Measurements from ENCODE around the gene SLC6A11. TPM values are rescaled to one million over a fixed set of nuclear protein-coding genes. Genes with fewer than 3 reads are reported as not detected.
A peak's percentile ranks its signal among the peaks of the same experiment; 100 is the strongest.

SLC6A11 gene
- total and polyA plus RNA-seq, 7 donors: 0.06 TPM; not detected in 6

GRCh38 chr3:10978956-10979355, 162.9 kb downstream of the SLC6A11 start:
- TF ChIP-seq CTCF (IDR thresholded peaks at IDR 0.05): no peak
- no peak for ATAC-seq
- Histone ChIP-seq H3K27ac (no peak overlapping the region), H3K4me1 (peaks cover 10% of the 10 kb centered on the region), H3K4me3 (no peak overlapping the region), H3K9me3 (no peaks in the 10 kb centered on the region), H3K27me3 (ENCODE audit: insufficient read depth in 3 of 3, low read length in 2 of 3) (no peaks in the 10 kb centered on the region), H3K36me3 (ENCODE audit: insufficient read depth in 1 of 2, low read depth in 1 of 2) (no peaks in the 10 kb centered on the region)
- no peak for DNase-seq
- intact Hi-C loops (cut with DNase I): no loop called here
- WGBS, 3 donors: 94 to 99% (median 97%) methylated on average over 7 of the region's 7 CpGs

DNA sequence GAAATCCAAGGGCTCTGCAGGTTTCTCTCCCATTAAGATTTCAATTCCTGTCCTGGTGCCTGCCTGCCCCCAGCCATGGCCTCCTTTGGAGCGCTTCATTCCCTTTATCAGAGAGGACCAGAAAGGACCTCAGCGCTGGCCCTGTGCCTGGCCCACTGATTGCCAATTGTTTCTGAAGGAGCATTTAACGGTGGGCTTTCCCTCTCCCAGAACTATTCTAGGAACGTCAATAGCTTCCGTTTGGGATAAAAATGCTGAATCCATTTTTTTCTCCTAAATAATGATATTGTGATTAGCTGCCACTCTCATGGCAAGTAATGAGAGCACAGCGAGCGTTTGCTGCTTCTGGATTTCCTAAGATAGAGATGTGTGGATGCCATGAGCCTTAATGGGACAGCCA, 164.3 kb downstream of the SLC6A11 start:
- intact Hi-C loops (cut with DNase I): no loop called here
- no peak overlapping the region for H3K4me3 ChIP-seq
- no peaks in the 10 kb centered on the region for H3K27me3 ChIP-seq (ENCODE audit: insufficient read depth in 3 of 3, low read length in 2 of 3)
- no peaks in the 10 kb centered on the region for H3K36me3 ChIP-seq (ENCODE audit: insufficient read depth in 1 of 2, low read depth in 1 of 2)
- ATAC-seq (no peak), DNase-seq (no peak)
- H3K4me1 ChIP-seq: peaks cover 10% of the 10 kb centered on the region
- no peak overlapping the region for H3K27ac ChIP-seq
- WGBS, 3 donors: 74 to 78% (median 78%) methylated on average over 7 of the region's 7 CpGs
- H3K9me3 ChIP-seq: no peaks in the 10 kb centered on the region
- no peak for TF ChIP-seq CTCF (IDR thresholded peaks at IDR 0.05)

- Histone ChIP-seq H3K9me3 (no peaks in the 10 kb centered on the region), H3K4me1 (peaks cover 10% of the 10 kb centered on the region), H3K4me3 (no peak overlapping the region), H3K27me3 (ENCODE audit: insufficient read depth in 3 of 3, low read length in 2 of 3) (no peaks in the 10 kb centered on the region), H3K27ac (no peak overlapping the region), H3K36me3 (ENCODE audit: insufficient read depth in 1 of 2, low read depth in 1 of 2) (no peaks in the 10 kb centered on the region)
- intact Hi-C loops (cut with DNase I): no loop called here
- no peak for TF ChIP-seq CTCF (IDR thresholded peaks at IDR 0.05)
- DNase-seq (no peak), ATAC-seq (no peak)
- WGBS, 3 donors: 86 to 98% (median 90%) methylated on average over 3 of the region's 3 CpGs
These were observed 165.0 kb downstream of the SLC6A11 start for GRCh38 chr3:10981031-10981430.

GRCh38 chr3:10981961-10982360, 165.9 kb downstream of the SLC6A11 start:
- peak in 1 of 4 donors; percentile 51 for ATAC-seq

More at GRCh38 chr3:10981961-10982360, 165.9 kb downstream of the SLC6A11 start:
- H3K4me1 ChIP-seq: peaks cover 10% of the 10 kb centered on the region
- intact Hi-C loops (cut with DNase I): loop anchor here in 1 of 2 donors (2.0 kb wide), 1 partner anchor 27 kb away; no protein-coding TSS in a partner anchor
- H3K36me3 ChIP-seq (ENCODE audit: insufficient read depth in 1 of 2, low read depth in 1 of 2): no peaks in the 10 kb centered on the region
- WGBS, 3 donors: 51 to 55% (median 53%) methylated on average over 5 of the region's 5 CpGs
- H3K27ac ChIP-seq: no peak overlapping the region
- no peak for TF ChIP-seq CTCF (IDR thresholded peaks at IDR 0.05)
- H3K4me3 ChIP-seq: no peak overlapping the region
- H3K9me3 ChIP-seq: no peaks in the 10 kb centered on the region
- no peaks in the 10 kb centered on the region for H3K27me3 ChIP-seq (ENCODE audit: insufficient read depth in 3 of 3, low read length in 2 of 3)
- DNase-seq: no peak

All from psoas muscle (tissue), 8 donors.